Measurements from ENCODE around the gene FGF22. TPM values are rescaled to one million over a fixed set of nuclear protein-coding genes. Genes with fewer than 3 reads are reported as not detected.
"Not testable (repeated sequence)": the region's sequence is repeated elsewhere in the genome, so short reads cannot be mapped to it uniquely, and the experiment has no call there.

FGF22 gene
- 0.62 TPM for total RNA-seq

- DNase-seq, result peak; percentile 95
Observed at GRCh38 chr19:639253-640160, at the start of gene FGF22. Gene FGF22, plus strand, starts transcription at chr19:639879. Its CDS starts 47 bp downstream, at chr19:639926.

GRCh38 chr19:590396-590745 lies 49.3 kb upstream of the FGF22 start:
- DNase-seq, result no peak

- DNase-seq, result no peak
Observed at GRCh38 chr19:590750-591098, 49.0 kb upstream of the FGF22 start.

GRCh38 chr19:591099-591958 lies 48.4 kb upstream of the FGF22 start:
- no peak for DNase-seq

GRCh38 chr19:592101-592500 lies 47.6 kb upstream of the FGF22 start:
- DNase-seq, result no peak

GRCh38 chr19:593055-593454 lies 46.6 kb upstream of the FGF22 start:
- no peak for DNase-seq

- no peak for DNase-seq
Observed at GRCh38 chr19:593505-593904, 46.2 kb upstream of the FGF22 start.

- no peak for DNase-seq
Observed at GRCh38 chr19:594265-594870, 45.3 kb upstream of the FGF22 start.

GRCh38 chr19:595326-596262 lies 44.1 kb upstream of the FGF22 start:
- no peak for DNase-seq

GRCh38 chr19:596263-596655 lies 43.4 kb upstream of the FGF22 start:
- no peak for DNase-seq

GRCh38 chr19:597406-598315 lies 42.0 kb upstream of the FGF22 start:
- DNase-seq, result no peak

- DNase-seq, result no peak
Observed at GRCh38 chr19:601310-601709, 38.4 kb upstream of the FGF22 start.

- no peak for DNase-seq
Observed at GRCh38 chr19:601790-602189, 37.9 kb upstream of the FGF22 start.

- no peak for DNase-seq
Observed at GRCh38 chr19:602391-603301, 37.0 kb upstream of the FGF22 start.

- DNase-seq, result not testable (repeated sequence)
Observed at GRCh38 chr19:603302-603639, 36.4 kb upstream of the FGF22 start.

- DNase-seq, result not testable (repeated sequence)
Observed at GRCh38 chr19:603779-604178, 35.9 kb upstream of the FGF22 start.

- no peak for DNase-seq
Observed at GRCh38 chr19:604355-604754, 35.3 kb upstream of the FGF22 start.

- not testable (repeated sequence) for DNase-seq
Observed at GRCh38 chr19:605061-605971, 34.4 kb upstream of the FGF22 start.

Data from occipital lobe (tissue), 2 donors.